ENCODE measurements around the gene GTF3C2. TPM values are rescaled to one million over a fixed set of nuclear protein-coding genes. Genes with fewer than 3 reads are reported as not detected.

GTF3C2 gene
- total RNA-seq, 1 donor from 2014 or later, result 114 TPM

DNA sequence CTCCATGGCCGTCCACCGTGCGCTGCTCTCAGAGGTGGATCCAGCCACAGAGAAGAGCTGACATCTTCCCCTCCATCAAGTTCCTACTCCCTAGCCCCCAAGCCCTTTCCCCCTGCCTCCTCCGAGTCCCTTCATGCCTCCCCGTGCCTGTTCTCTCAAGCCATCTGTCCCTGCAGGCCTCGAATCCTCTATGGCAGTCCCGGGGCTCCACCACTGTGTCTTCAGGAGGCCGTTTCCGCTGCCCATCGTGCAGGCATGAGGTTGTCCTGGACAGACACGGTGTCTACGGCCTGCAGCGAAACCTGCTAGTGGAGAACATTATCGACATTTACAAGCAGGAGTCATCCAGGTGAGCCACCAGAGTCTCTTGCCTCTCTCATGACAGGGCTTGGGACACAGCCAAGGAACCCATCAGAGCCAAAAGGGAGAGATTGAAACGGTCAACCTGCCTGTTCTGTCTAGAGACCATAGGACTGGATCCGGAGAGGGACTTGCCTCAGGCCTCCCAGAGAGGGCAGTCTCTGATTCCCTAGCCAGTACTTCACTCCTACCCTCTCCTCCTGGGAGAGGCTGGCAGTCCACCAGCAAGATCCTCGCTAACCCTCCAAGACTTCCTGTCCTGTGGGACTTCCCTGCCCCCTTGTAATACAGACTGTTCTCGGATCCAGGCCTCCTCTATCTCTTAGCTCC lies 58.0 kb downstream of the GTF3C2 start:
- Mint-ChIP-seq H3K36me3 (ENCODE audit: low read depth) (no peaks in the 10 kb centered on the region), H3K27ac (ENCODE audit: unreplicated experiment) (no peak overlapping the region), H3K4me1 (no peaks in the 10 kb centered on the region), H3K27me3 (ENCODE audit: low read depth) (peaks cover 30% of the 10 kb centered on the region), H3K9me3 (no peaks in the 10 kb centered on the region), H3K4me3 (no peak overlapping the region)
- DNase-seq (ENCODE audit: low read depth, low spot score), result no peak
- TF ChIP-seq, protein P1, sequence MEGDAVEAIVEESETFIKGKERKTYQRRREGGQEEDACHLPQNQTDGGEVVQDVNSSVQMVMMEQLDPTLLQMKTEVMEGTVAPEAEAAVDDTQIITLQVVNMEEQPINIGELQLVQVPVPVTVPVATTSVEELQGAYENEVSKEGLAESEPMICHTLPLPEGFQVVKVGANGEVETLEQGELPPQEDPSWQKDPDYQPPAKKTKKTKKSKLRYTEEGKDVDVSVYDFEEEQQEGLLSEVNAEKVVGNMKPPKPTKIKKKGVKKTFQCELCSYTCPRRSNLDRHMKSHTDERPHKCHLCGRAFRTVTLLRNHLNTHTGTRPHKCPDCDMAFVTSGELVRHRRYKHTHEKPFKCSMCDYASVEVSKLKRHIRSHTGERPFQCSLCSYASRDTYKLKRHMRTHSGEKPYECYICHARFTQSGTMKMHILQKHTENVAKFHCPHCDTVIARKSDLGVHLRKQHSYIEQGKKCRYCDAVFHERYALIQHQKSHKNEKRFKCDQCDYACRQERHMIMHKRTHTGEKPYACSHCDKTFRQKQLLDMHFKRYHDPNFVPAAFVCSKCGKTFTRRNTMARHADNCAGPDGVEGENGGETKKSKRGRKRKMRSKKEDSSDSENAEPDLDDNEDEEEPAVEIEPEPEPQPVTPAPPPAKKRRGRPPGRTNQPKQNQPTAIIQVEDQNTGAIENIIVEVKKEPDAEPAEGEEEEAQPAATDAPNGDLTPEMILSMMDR (conservative IDR thresholded peaks at IDR 0.05), result no peak

DNA sequence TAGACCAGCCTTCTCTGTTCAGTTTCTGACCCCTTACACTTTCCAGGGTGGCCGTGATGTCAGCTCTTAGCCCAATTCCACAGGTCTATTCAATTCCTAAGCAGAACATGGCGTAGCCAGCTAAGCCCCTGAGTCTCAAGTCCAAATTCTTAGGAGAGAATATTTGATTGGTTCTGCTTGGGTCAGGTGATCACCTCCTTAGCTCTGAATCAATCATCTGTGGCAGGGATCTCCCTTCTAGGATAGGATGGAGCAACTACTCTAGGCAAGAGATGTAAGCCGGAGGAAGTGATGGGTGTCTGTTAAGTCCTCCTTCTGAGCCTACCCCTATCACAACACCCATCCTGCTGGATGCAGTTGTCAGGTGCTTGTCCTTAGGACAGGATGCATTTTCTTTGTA lies 59.4 kb downstream of the GTF3C2 start:
- H3K4me1 Mint-ChIP-seq, result no peaks in the 10 kb centered on the region
- no peak overlapping the region for H3K4me3 Mint-ChIP-seq
- H3K36me3 Mint-ChIP-seq (ENCODE audit: low read depth), result no peaks in the 10 kb centered on the region
- peaks cover 42% of the 10 kb centered on the region for H3K27me3 Mint-ChIP-seq (ENCODE audit: low read depth)
- H3K9me3 Mint-ChIP-seq, result no peaks in the 10 kb centered on the region
- TF ChIP-seq, protein P1 (conservative IDR thresholded peaks at IDR 0.05), result no peak
- DNase-seq (ENCODE audit: low read depth, low spot score), result no peak
- no peak overlapping the region for H3K27ac Mint-ChIP-seq (ENCODE audit: unreplicated experiment)

DNA sequence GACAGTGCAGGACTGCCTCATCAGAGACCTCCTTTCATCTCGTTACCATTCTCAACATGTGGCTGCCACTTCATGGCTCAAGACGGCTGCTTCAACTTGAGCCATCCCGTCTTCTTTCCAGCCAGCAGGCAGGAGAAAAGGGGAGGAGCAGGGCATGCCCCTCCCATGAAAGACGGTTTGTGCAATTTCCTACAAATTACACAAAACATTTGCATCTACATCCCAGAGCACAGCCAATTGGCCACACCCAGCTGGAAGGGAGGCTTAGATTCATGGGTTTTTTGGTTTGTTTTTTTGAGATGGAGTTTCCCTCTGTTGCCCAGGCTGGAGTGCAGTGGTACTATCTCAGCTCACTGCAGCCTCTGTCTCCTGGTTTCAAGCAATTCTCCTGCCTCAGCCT lies 60.1 kb downstream of the GTF3C2 start:
- H3K4me3 Mint-ChIP-seq, result no peak overlapping the region
- peaks cover 48% of the 10 kb centered on the region for H3K27me3 Mint-ChIP-seq (ENCODE audit: low read depth)
- TF ChIP-seq, protein P1 (conservative IDR thresholded peaks at IDR 0.05), result no peak
- H3K9me3 Mint-ChIP-seq, result no peaks in the 10 kb centered on the region
- H3K36me3 Mint-ChIP-seq (ENCODE audit: low read depth), result no peaks in the 10 kb centered on the region
- no peaks in the 10 kb centered on the region for H3K4me1 Mint-ChIP-seq
- DNase-seq (ENCODE audit: low read depth, low spot score), result no peak
- no peak overlapping the region for H3K27ac Mint-ChIP-seq (ENCODE audit: unreplicated experiment)

DNA sequence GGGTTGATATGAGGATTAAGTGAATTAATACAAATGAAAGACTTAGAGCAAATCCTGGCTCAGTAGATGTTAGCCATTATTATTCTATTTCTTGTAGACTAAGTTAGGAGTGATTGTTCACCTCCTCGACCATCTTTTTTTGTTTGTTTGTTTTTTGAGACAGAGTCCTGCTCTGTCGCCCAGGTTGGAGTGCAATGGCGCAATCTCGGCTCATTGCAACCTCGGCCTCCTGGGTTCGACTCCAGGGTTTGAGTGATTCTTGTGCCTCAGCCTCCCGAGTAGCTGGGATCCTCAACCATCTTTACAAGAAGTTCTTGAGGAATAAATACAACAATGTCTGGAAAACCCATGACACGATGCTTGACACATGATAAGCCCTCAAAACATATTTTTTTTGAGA lies 61.6 kb downstream of the GTF3C2 start:
- DNase-seq (ENCODE audit: low read depth, low spot score), result no peak
- Mint-ChIP-seq H3K4me3 (no peak overlapping the region), H3K9me3 (no peaks in the 10 kb centered on the region), H3K27me3 (ENCODE audit: low read depth) (peaks cover 52% of the 10 kb centered on the region), H3K27ac (ENCODE audit: unreplicated experiment) (no peak overlapping the region), H3K36me3 (ENCODE audit: low read depth) (no peaks in the 10 kb centered on the region), H3K4me1 (no peaks in the 10 kb centered on the region)
- TF ChIP-seq, protein P1 (conservative IDR thresholded peaks at IDR 0.05), result no peak

DNA sequence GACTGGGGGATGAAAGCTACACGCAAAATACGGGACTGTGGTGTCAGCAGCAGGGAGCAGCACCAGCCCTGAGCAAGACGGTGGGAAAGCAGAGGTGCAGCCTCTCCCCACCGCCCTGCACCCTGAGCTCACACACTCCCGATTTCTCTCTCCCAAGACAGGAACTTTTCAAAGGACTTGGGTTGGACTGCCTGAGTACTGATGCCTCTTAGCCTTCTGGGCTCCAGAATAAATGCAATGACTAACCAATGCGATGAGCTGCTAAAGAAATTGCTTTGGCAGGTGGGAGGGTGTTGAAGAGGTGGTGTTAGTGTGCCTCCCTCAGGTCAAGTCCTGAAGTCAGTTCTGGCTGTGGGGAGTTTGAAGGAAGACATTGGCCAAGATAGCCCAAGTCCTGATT lies 64.7 kb downstream of the GTF3C2 start:
- Mint-ChIP-seq H3K27ac (ENCODE audit: unreplicated experiment) (no peak overlapping the region), H3K4me1 (no peaks in the 10 kb centered on the region), H3K4me3 (no peak overlapping the region), H3K27me3 (ENCODE audit: low read depth) (peaks cover 68% of the 10 kb centered on the region), H3K36me3 (ENCODE audit: low read depth) (no peaks in the 10 kb centered on the region), H3K9me3 (no peaks in the 10 kb centered on the region)
- no peak for DNase-seq (ENCODE audit: low read depth, low spot score)
- TF ChIP-seq, protein P1 (conservative IDR thresholded peaks at IDR 0.05), result no peak

Data from neural crest cell (in vitro differentiated cells).